Stomach (tissue), 4 donors: ENCODE measurements around the gene ACOT9.

Experiments
- CTCF ChIP-seq, 7 experiments: fragments of 450-650 bp in 4 of 7; fragments of 200-600 bp in 3 of 7; sonication (generic) in 3 of 7; IDR thresholded peaks; one replicate each; pipeline ENCODE4 v1.5.1; 2016 to 2019; ENCODE audit warnings: antibody characterized with exemption in 7 of 7, control low read depth in 2 of 7, mild to moderate bottlenecking in 1 of 7
- POLR2A ChIP-seq, 4 donors: fragments of 450-650 bp; IDR thresholded peaks; one replicate each; pipeline ENCODE4 v1.6.1; 2016; ENCODE audit warnings: antibody characterized with exemption in 4 of 4, control low read depth in 2 of 4, mild to moderate bottlenecking in 1 of 4, moderate library complexity in 1 of 4
- POLR2AphosphoS5 ChIP-seq, 3 donors: sonication (generic); formaldehyde crosslinking; IDR thresholded peaks; one replicate each; pipeline ENCODE4 v1.6.1; 2016; ENCODE audit warnings: antibody characterized with exemption in 3 of 3

- TF ChIP-seq CTCF (IDR thresholded peaks at IDR 0.05): no peak
- no peak for TF ChIP-seq POLR2AphosphoS5 (IDR thresholded peaks at IDR 0.05)
- TF ChIP-seq POLR2A (IDR thresholded peaks at IDR 0.05): no peak
These were observed 37.8 kb downstream of the ACOT9 start for GRCh38 chrX:23705235-23705634.
